HCT116 (cell line): ENCODE data around the gene CSH1. TPM values are rescaled to one million over a fixed set of nuclear protein-coding genes. Genes with fewer than 3 reads are reported as not detected.

ENCODE experiments used
- ATAC-seq: fragments of 200-7000 bp; cut with Tn5 transposase; 2 replicates; pipeline ENCODE4 v1.9.1; 2020; ENCODE audit warnings: mild to moderate bottlenecking, moderate library complexity
- BruUV-seq: library from RNA; stranded (reverse); fragments of 400-500 nt; replicated peaks from 2 replicates; lab custom pipeline; 2021; lab: Mats Ljungman, UMichigan
- CTCF ChIA-PET: fragments of 300-600 bp; sonication (Branson Sonifier 250); formaldehyde crosslinking; loops from one replicate; lab custom pipeline; 2021; ENCODE audit warnings: antibody characterized with exemption; lab: Charles Lee
- POLR2A ChIA-PET: fragments of 300-600, 350-600 bp; sonication (Branson Sonifier 250); formaldehyde crosslinking; loops from one replicate; lab custom pipeline; 2021; ENCODE audit warnings: antibody characterized with exemption; lab: Charles Lee
- RAD21 ChIA-PET, 2 experiments: fragments of 300-600 bp; sonication (Branson Sonifier 250); formaldehyde crosslinking; loops; one replicate each; lab custom pipeline; 2023; ENCODE audit warnings: low total read pairs in 2 of 2; ENCODE audit not compliant: uncharacterized antibody in 2 of 2, unreplicated experiment in 2 of 2, low non-redundant PET in 1 of 2; lab: Charles Lee
- DNase-seq: peaks from one replicate; pipeline ENCODE4 v3.0.0-alpha.2; 2010; ENCODE audit warnings: low read depth, low spot score
- H2AFZ ChIP-seq: fragments of 200-600 bp; shearing (Covaris generic), sonication (generic); 2 replicates; pipeline ENCODE4 v1.6.1; 2017; ENCODE audit warnings: low read depth, mixed run types, mixed read lengths, antibody characterized with exemption, low read length; ENCODE audit not compliant: poor library complexity, severe bottlenecking
- H3K27ac ChIP-seq: 2 replicates; pipeline ENCODE4 v1.5.1; 2012; ENCODE audit warnings: low read depth, low read length
- H3K27me3 ChIP-seq: fragments of 200-600 bp; sonication (generic); 2 replicates; pipeline ENCODE4 v1.6.1; 2016; ENCODE audit warnings: mixed run types, low read length, mixed read lengths; ENCODE audit not compliant: insufficient read depth
- H3K36me3 ChIP-seq, 2 experiments: fragments of 200-500 bp in 1 of 2; fragments of 200-600 bp in 1 of 2; sonication (Bioruptor generic) in 1 of 2; sonication (generic) in 1 of 2; 2 replicates each; pipeline versions ENCODE4 v1.5.1 to v1.6.1; 2014 to 2016; ENCODE audit warnings: low read length in 2 of 2, inconsistent platforms in 1 of 2, mixed read lengths in 1 of 2, mixed run types in 1 of 2; ENCODE audit not compliant: insufficient read depth in 2 of 2, control insufficient read depth in 1 of 2
- H3K4me1 ChIP-seq, 2 experiments: fragments of 200-600 bp in 1 of 2; sonication (generic) in 1 of 2; 2 replicates each; pipeline versions ENCODE4 v1.5.1 to v1.6.1; 2012 to 2017; ENCODE audit warnings: low read length in 2 of 2, inconsistent platforms in 1 of 2, mild to moderate bottlenecking in 1 of 2, mixed read lengths in 1 of 2, mixed run types in 1 of 2, moderate library complexity in 1 of 2; ENCODE audit not compliant: insufficient read depth in 2 of 2, control insufficient read depth in 1 of 2
- H3K4me2 ChIP-seq: fragments of 200-600 bp; sonication (generic); 2 replicates; pipeline ENCODE4 v1.6.1; 2017; ENCODE audit warnings: mixed run types, low read length, mixed read lengths
- H3K4me3 ChIP-seq, 2 experiments: fragments of 200-600 bp in 1 of 2; sonication (generic) in 1 of 2; replicated peaks in 1 of 2; 2 replicates each; pipeline ENCODE4 v1.5.1; 2011 to 2016; ENCODE audit warnings: low read length in 2 of 2, control low read depth in 1 of 2, low read depth in 1 of 2, mild to moderate bottlenecking in 1 of 2, mixed read lengths in 1 of 2, mixed run types in 1 of 2
- H3K79me2 ChIP-seq: fragments of 200-600 bp; sonication (generic); 2 replicates; pipeline ENCODE4 v1.6.1; 2017; ENCODE audit warnings: mild to moderate bottlenecking, mixed run types, low read length, moderate library complexity, mixed read lengths; ENCODE audit not compliant: insufficient read depth
- H3K9ac ChIP-seq: fragments of 200-600 bp; sonication (generic); 2 replicates; pipeline ENCODE4 v1.6.1; 2016; ENCODE audit warnings: low read length, mixed read lengths
- H3K9me2 ChIP-seq: fragments of 200-600 bp; sonication (generic), shearing (Covaris generic); 2 replicates; pipeline ENCODE4 v1.6.1; 2017; ENCODE audit warnings: mixed run types, mild to moderate bottlenecking, moderate library complexity; ENCODE audit not compliant: insufficient read depth
- H3K9me3 ChIP-seq, 2 experiments: fragments of 200-500 bp in 1 of 2; fragments of 200-600 bp in 1 of 2; sonication (Bioruptor generic) in 1 of 2; sonication (generic) in 1 of 2; 2 replicates each; pipeline ENCODE4 v1.6.1; 2014 to 2017; ENCODE audit warnings: low read length in 2 of 2, mixed read lengths in 2 of 2, inconsistent platforms in 1 of 2, low read depth in 1 of 2, mild to moderate bottlenecking in 1 of 2, mixed run types in 1 of 2, moderate library complexity in 1 of 2; ENCODE audit not compliant: control insufficient read depth in 1 of 2, insufficient read depth in 1 of 2
- H4K20me1 ChIP-seq: fragments of 200-600 bp; sonication (generic), shearing (Covaris generic); 2 replicates; pipeline ENCODE4 v1.6.1; 2017; ENCODE audit warnings: mixed run types, mild to moderate bottlenecking, moderate library complexity; ENCODE audit not compliant: insufficient read depth
- CBX3 ChIP-seq: IDR thresholded peaks from 2 replicates; pipeline ENCODE4 v1.6.1; 2012; ENCODE audit warnings: low read depth
- CEBPB ChIP-seq: IDR thresholded peaks from 2 replicates; pipeline ENCODE4 v1.6.1; 2012; ENCODE audit warnings: low read depth
- CTCF ChIP-seq, 3 experiments: fragments of 200-600 bp in 1 of 3; sonication (generic) in 1 of 3; IDR thresholded peaks in 2 of 3; conservative IDR thresholded peaks in 1 of 3; 2 replicates each; pipeline ENCODE4 v1.5.1; 2012 to 2017; ENCODE audit warnings: low read depth in 2 of 3, low read length in 2 of 3, antibody characterized with exemption in 1 of 3, borderline replicate concordance in 1 of 3, control low read depth in 1 of 3, mild to moderate bottlenecking in 1 of 3, mixed read lengths in 1 of 3, mixed run types in 1 of 3, moderate library complexity in 1 of 3; ENCODE audit not compliant: insufficient read depth in 1 of 3
- EGR1 ChIP-seq: IDR thresholded peaks from 2 replicates; pipeline ENCODE4 v1.6.1; 2012; ENCODE audit warnings: low read depth
- ELF1 ChIP-seq: IDR thresholded peaks from 2 replicates; pipeline ENCODE4 v1.6.1; 2012; ENCODE audit warnings: low read depth, borderline replicate concordance
- EZH2 ChIP-seq: fragments of 200-600 bp; sonication (generic); IDR thresholded peaks from 2 replicates; pipeline ENCODE4 v1.6.1; 2017; ENCODE audit warnings: antibody characterized with exemption, mixed run types
- EZH2phosphoT487 ChIP-seq: fragments of 200-600 bp; IDR thresholded peaks from 2 replicates; pipeline ENCODE4 v1.6.1; 2018; ENCODE audit warnings: antibody characterized with exemption, borderline replicate concordance
- JUND ChIP-seq: IDR thresholded peaks from 2 replicates; pipeline ENCODE4 v1.6.1; 2012
- MAX ChIP-seq: IDR thresholded peaks from 2 replicates; pipeline ENCODE4 v1.6.1; 2012
- POLR2A ChIP-seq: IDR thresholded peaks from 2 replicates; pipeline ENCODE4 v1.7.0; 2011; ENCODE audit warnings: borderline replicate concordance; ENCODE audit not compliant: insufficient read depth, insufficient read length; ENCODE audit errors: extremely low read depth
- POLR2AphosphoS5 ChIP-seq: IDR thresholded peaks from 2 replicates; pipeline ENCODE4 v1.6.1; 2011; ENCODE audit warnings: mild to moderate bottlenecking, low read depth, low read length, moderate library complexity
- SIN3A ChIP-seq: IDR thresholded peaks from 2 replicates; pipeline ENCODE4 v1.6.1; 2012; ENCODE audit warnings: low read depth
- TCF7L2 ChIP-seq: IDR thresholded peaks from 2 replicates; pipeline ENCODE4 v1.7.0; 2011; ENCODE audit warnings: borderline replicate concordance, inconsistent platforms; ENCODE audit not compliant: insufficient read depth, insufficient read length; ENCODE audit errors: extremely low read depth
- YY1 ChIP-seq: IDR thresholded peaks from 2 replicates; pipeline ENCODE4 v1.6.1; 2011; ENCODE audit warnings: low read length, low read depth, moderate library complexity, mild to moderate bottlenecking; ENCODE audit not compliant: insufficient replicate concordance; ENCODE audit errors: extremely low read depth
- ZFX ChIP-seq: fragments of 450-650 bp; IDR thresholded peaks from 2 replicates; pipeline ENCODE4 v1.6.1; 2017
- ZNF274 ChIP-seq: fragments of 200-500 bp; sonication (Bioruptor generic); IDR thresholded peaks from 2 replicates; pipeline ENCODE4 v1.6.1; 2014; ENCODE audit warnings: mild to moderate bottlenecking, low read depth, low read length, inconsistent platforms
- intact Hi-C: fragments of 100-400 bp; cut with micrococcal nuclease; formaldehyde crosslinking; loops from 2 replicates; pipeline ENCODE4 v1.10.0; 2022
- total RNA-seq: library from RNA; stranded (reverse); gene quantifications from one replicate; pipeline ENCODE4 v1.2.1, GENCODE V29; 2021; ENCODE audit not compliant: unreplicated experiment

CSH1 gene
- total RNA-seq, 1 experiment from 2014 or later = not detected

DNA sequence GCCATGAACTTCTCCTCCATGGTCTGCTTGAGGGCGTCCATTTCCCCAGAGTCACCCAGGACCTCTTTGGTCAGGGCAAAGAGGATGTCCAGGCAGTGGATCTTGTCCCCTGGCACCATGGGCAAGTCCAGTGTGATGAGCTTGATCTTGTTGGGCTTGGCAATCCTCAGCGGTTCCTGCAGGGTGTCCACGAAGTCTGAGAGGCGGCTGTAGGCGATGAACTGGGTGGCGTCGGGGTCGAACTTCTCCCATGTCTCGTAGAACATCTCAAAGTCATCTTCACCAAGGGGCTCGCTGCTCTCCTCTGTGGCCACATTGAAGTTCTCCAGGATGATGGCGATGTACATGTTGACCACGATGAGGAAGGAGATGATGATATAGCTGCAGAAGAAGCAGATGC is 44.8 kb upstream of the CSH1 start:
- Histone ChIP-seq H3K9me2 (no peaks in the 10 kb centered on the region), H3K36me3 (no peaks in the 10 kb centered on the region), H3K27ac (no peak overlapping the region), H3K9ac (no peak overlapping the region), H3K4me1 (no peaks in the 10 kb centered on the region), H3K27me3 (no peaks in the 10 kb centered on the region), H4K20me1 (no peaks in the 10 kb centered on the region), H3K9me3 (no peaks in the 10 kb centered on the region), H3K79me2 (no peaks in the 10 kb centered on the region), H3K4me3 (no peak overlapping the region), H2AFZ (no peak overlapping the region), H3K4me2 (no peak overlapping the region)
- CTCF ChIA-PET = interaction anchor here (1.0 kb wide), 1 partner anchor 9 kb away, joined by 3 read pairs; no protein-coding TSS in a partner anchor
- RAD21 ChIA-PET = no interaction called here
- ATAC-seq (no peak), DNase-seq (no peak)
- intact Hi-C loops = no loop called here
- POLR2A ChIA-PET = no interaction called here
- TF ChIP-seq JUND = no peak
- TF ChIP-seq EGR1 = no peak
- no peak for TF ChIP-seq EZH2phosphoT487
- TF ChIP-seq SIN3A = no peak
- BruUV-seq = no TSS peak

GRCh38 chr17:63940584-63940983 is 44.2 kb upstream of the CSH1 start:
- CTCF ChIA-PET = interaction anchor here (1.0 to 1.3 kb wide), 4 partner anchors 10 to 22 kb away, joined by 3 to 8 read pairs (median 4); partner anchors contain the start of gene GH1
- no peaks in the 10 kb centered on the region for H3K79me2 ChIP-seq
- TF ChIP-seq EZH2 (no peak), POLR2AphosphoS5 (no peak), MAX (no peak), CEBPB (no peak), TCF7L2 (no peak), YY1 (no peak), EGR1 (no peak), ELF1 (no peak), ZFX (no peak), JUND (no peak), ZNF274 (no peak), POLR2A (no peak), CTCF (IDR thresholded peaks at IDR 0.05 in 2 of 3, conservative IDR thresholded peaks at IDR 0.05 in 1 of 3; ENCODE audit: borderline replicate concordance in 1 of 3, insufficient read depth in 1 of 3, low read depth in 2 of 3, low read length in 2 of 3) (no peak), CBX3 (no peak), EZH2phosphoT487 (no peak)

More at GRCh38 chr17:63940584-63940983, 44.2 kb upstream of the CSH1 start:
- no peaks in the 10 kb centered on the region for H3K36me3 ChIP-seq
- no peak overlapping the region for H3K4me3 ChIP-seq
- ChIA-PET RAD21 (no interaction called here), POLR2A (no interaction called here)
- H3K9ac ChIP-seq = no peak overlapping the region
- no peak overlapping the region for H3K27ac ChIP-seq
- no peaks in the 10 kb centered on the region for H3K9me2 ChIP-seq
- ATAC-seq = no peak
- H3K4me2 ChIP-seq = no peak overlapping the region
- H3K4me1 ChIP-seq = no peaks in the 10 kb centered on the region
- intact Hi-C loops = no loop called here
- no peaks in the 10 kb centered on the region for H4K20me1 ChIP-seq
- no peaks in the 10 kb centered on the region for H3K9me3 ChIP-seq
- no peak overlapping the region for H2AFZ ChIP-seq
- no peaks in the 10 kb centered on the region for H3K27me3 ChIP-seq
- no peak for DNase-seq
- BruUV-seq = no TSS peak
